ENCODE results near the gene FILIP1.
A peak's percentile ranks its signal among the peaks of the same experiment; 100 is the strongest.

The FILIP1 gene

DNA sequence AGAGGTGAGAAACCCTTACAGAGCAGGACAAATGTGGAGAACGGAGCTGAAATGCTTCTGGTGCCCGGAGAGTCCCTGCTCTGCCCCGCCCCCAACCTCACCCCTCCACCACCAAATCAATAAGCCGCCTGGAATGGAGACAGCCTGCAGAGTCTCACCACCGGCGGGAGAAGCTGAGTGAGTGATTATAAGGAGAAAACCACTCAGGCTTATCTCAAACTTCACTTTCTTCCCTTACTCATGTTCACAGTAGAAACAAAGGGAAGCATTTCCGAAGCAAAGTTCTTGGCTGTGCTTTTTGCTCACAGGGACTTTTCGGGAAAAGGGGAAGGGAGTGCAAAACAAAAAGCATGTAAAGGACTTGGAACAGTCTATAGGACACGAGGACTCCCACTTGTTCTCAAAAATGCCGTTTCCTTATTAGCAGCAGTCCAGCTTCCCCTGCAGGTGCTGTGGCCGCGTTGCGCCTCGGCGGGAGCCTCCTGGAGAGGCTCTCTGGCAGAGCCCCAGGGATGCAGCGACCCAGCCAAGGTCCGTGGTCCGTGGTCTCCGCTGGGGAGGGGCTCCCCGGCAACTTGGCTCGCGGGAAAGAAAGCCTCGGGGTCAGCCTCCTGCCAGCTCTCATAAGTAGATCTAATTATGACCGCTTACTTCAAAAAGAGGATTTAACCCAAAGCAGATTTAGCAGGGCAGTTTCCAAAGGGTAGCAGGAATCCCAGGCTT is 144.2 kb downstream of the FILIP1 start:
- no peaks in the 10 kb centered on the region for H3K36me3 Mint-ChIP-seq (ENCODE audit: low read depth)
- H3K4me3 Mint-ChIP-seq, result peak overlapping the region; percentile 81
- no peak overlapping the region for H3K27ac Mint-ChIP-seq
- DNase-seq, result peak; percentile 66
- H3K9me3 Mint-ChIP-seq, result no peaks in the 10 kb centered on the region
- peaks cover 15% of the 10 kb centered on the region for H3K4me1 Mint-ChIP-seq
- TF ChIP-seq, protein P1, sequence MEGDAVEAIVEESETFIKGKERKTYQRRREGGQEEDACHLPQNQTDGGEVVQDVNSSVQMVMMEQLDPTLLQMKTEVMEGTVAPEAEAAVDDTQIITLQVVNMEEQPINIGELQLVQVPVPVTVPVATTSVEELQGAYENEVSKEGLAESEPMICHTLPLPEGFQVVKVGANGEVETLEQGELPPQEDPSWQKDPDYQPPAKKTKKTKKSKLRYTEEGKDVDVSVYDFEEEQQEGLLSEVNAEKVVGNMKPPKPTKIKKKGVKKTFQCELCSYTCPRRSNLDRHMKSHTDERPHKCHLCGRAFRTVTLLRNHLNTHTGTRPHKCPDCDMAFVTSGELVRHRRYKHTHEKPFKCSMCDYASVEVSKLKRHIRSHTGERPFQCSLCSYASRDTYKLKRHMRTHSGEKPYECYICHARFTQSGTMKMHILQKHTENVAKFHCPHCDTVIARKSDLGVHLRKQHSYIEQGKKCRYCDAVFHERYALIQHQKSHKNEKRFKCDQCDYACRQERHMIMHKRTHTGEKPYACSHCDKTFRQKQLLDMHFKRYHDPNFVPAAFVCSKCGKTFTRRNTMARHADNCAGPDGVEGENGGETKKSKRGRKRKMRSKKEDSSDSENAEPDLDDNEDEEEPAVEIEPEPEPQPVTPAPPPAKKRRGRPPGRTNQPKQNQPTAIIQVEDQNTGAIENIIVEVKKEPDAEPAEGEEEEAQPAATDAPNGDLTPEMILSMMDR (IDR thresholded peaks at IDR 0.05), result no peak
- H3K27me3 Mint-ChIP-seq (ENCODE audit: low read depth, poor library complexity), result peaks cover 8% of the 10 kb centered on the region

DNA sequence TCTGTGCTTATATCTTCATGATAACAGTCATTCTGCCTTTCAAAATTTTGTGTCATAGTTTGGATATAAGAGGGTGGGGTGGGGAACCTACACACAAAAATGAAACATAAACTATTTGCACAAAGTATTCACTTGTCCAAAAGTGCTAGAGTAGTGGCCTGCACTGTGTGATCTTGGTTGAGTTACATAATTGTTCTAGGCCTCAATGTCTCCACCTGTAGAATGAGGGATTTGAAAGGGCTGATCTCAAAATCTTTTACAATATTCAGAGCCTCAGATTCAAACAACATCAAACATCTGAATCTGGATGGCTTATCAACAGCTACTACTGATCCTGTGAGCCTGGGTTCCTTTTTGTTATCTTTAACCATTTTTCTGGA is 144.7 kb downstream of the FILIP1 start:
- Mint-ChIP-seq H3K27me3 (ENCODE audit: low read depth, poor library complexity) (peaks cover 8% of the 10 kb centered on the region), H3K27ac (no peak overlapping the region), H3K4me1 (peaks cover 15% of the 10 kb centered on the region), H3K9me3 (no peaks in the 10 kb centered on the region), H3K36me3 (ENCODE audit: low read depth) (no peaks in the 10 kb centered on the region), H3K4me3 (peak overlapping the region; percentile 81)
- TF ChIP-seq, protein P1 (IDR thresholded peaks at IDR 0.05), result no peak
- DNase-seq, result no peak

DNA sequence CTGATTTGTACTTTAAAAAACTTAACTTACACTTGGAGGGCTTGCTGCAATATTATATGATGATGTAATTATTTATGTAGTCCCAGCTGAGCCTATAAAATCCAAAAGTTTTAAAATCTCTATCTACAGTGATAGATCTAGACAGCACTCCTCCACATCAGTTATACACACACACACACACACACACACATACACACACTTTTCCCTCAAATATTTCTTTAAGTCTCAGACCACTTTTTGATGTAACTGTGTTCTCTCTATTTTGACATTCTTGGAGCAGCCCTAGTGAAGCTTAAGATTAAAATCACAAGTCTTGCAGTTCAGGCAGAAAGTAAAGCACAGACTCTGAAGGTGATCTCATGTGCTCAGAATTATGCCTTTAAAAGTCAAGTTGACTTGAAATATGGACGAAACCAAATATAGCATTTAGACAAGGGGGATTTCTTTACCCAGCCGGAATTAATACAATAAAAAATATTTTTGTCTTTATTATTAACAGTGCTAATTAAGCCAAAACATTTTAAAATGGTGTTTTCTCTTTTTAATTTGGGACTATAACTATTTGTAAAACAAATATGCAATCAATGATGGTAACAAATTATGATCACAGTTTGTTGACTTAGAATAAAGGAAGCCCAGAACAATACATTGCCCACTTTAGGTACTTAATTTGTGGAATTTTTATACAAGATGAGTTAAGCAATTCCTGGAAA is 145.5 kb downstream of the FILIP1 start:
- Mint-ChIP-seq H3K36me3 (ENCODE audit: low read depth) (no peaks in the 10 kb centered on the region), H3K4me3 (peak overlapping the region; percentile 81), H3K27me3 (ENCODE audit: low read depth, poor library complexity) (peaks cover 5% of the 10 kb centered on the region), H3K27ac (no peak overlapping the region), H3K9me3 (no peaks in the 10 kb centered on the region), H3K4me1 (peaks cover 15% of the 10 kb centered on the region)
- TF ChIP-seq, protein P1 (IDR thresholded peaks at IDR 0.05), result no peak
- no peak for DNase-seq

DNA sequence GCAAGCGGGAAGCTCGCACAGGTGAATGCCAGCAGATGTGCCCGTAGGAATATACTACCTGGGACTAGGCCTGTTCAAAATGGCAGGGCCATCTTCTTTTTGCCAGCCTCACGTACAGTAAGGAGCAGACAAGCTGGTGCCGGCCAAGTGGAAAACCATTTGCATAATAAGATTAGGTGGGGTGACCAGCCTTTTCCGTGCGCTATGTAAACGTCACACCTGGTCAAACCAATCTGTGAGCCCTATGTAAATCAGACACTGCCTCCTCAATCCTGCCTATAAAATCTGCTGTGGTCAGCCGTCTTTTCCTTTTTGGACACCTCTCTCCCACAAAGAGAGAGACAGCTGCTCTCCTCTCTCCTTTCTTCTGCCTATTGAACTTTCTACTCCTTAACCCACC is 148.2 kb downstream of the FILIP1 start:
- H3K27ac Mint-ChIP-seq, result no peak overlapping the region
- H3K36me3 Mint-ChIP-seq (ENCODE audit: low read depth), result no peaks in the 10 kb centered on the region
- peaks cover 8% of the 10 kb centered on the region for H3K27me3 Mint-ChIP-seq (ENCODE audit: low read depth, poor library complexity)
- DNase-seq, result no peak
- TF ChIP-seq, protein P1 (IDR thresholded peaks at IDR 0.05), result no peak
- no peaks in the 10 kb centered on the region for H3K9me3 Mint-ChIP-seq
- no peak overlapping the region for H3K4me3 Mint-ChIP-seq
- H3K4me1 Mint-ChIP-seq, result peaks cover 15% of the 10 kb centered on the region

DNA sequence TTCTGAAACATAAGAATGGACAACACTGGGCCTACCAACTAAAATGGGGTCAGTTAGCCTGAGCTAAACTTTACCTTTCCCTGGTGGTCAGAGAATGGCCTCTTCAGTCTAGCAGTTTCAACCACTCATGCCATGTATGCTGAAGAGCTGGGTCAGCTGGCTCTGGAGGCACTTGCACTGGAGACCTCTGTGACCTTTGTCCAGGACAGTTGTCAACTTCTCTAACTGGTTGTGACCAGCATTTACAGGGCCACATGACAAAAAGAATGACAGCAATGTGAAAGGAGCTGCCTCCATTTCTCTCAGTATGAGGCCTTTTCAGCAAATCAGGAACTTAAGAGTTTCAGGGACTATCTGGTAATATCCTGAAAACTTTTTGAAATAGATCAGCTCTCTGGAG is 149.1 kb downstream of the FILIP1 start:
- no peaks in the 10 kb centered on the region for H3K9me3 Mint-ChIP-seq
- peaks cover 9% of the 10 kb centered on the region for H3K4me1 Mint-ChIP-seq
- no peak overlapping the region for H3K27ac Mint-ChIP-seq
- TF ChIP-seq, protein P1 (IDR thresholded peaks at IDR 0.05), result no peak
- no peak for DNase-seq
- peaks cover 2% of the 10 kb centered on the region for H3K27me3 Mint-ChIP-seq (ENCODE audit: low read depth, poor library complexity)
- H3K4me3 Mint-ChIP-seq, result no peak overlapping the region
- no peaks in the 10 kb centered on the region for H3K36me3 Mint-ChIP-seq (ENCODE audit: low read depth)

Measured in nephron progenitor cell (in vitro differentiated cells).